K562 (cell line): ENCODE measurements around the gene TRPC4AP. TPM values are rescaled to one million over a fixed set of nuclear protein-coding genes. Genes with fewer than 3 reads are reported as not detected.
A peak's percentile ranks its signal among the peaks of the same experiment; 100 is the strongest.

ENCODE experiments used
- ATAC-seq: fragments of 200-7000 bp; cut with Tn5 transposase; 3 replicates; pipeline ENCODE4 v1.9.1; 2020; ENCODE audit warnings: moderate library complexity
- BruUV-seq: library from RNA; stranded (reverse); fragments of 400-500 nt; replicated peaks from 2 replicates; lab custom pipeline; 2021; lab: Mats Ljungman, UMichigan
- CTCF ChIA-PET: fragments of 300-600 bp; formaldehyde crosslinking; extraction: SDS; loops from one replicate; lab custom pipeline; 2021; ENCODE audit warnings: low intra/inter-chr PET ratio; lab: Yijun Ruan, JAX
- POLR2A ChIA-PET: fragments of 300-600, 350-650 bp; sonication (Branson Sonifier 250); formaldehyde crosslinking; extraction: SDS; loops from one replicate; lab custom pipeline; 2021; ENCODE audit warnings: antibody characterized with exemption, inconsistent platforms; lab: Yijun Ruan, JAX
- DNase-seq, 4 experiments: peaks; one replicate each; pipeline versions ENCODE4 v3.0.0 to v3.0.0-alpha.2; 2011 to 2018; ENCODE audit warnings: low spot score in 3 of 4, mixed read lengths in 3 of 4; ENCODE audit errors: extremely low read depth in 1 of 4
- FAIRE-seq: peaks from 2 replicates; lab custom pipeline; 2011; peaks lifted over from hg19 to GRCh38; lab: Jason Lieb, UNC
- H2AFZ ChIP-seq: 2 replicates; pipeline ENCODE4 v1.6.0; 2011; ENCODE audit warnings: low read depth, low read length, control low read depth, inconsistent platforms
- H3K27ac ChIP-seq: fragments of 200-600 bp; 3 replicates; pipeline ENCODE4 v1.8.0; 2011; ENCODE audit warnings: low read depth, mild to moderate bottlenecking, control low read depth, inconsistent platforms, low read length, moderate library complexity, mixed read lengths; ENCODE audit errors: extremely low read depth
- H3K27me3 ChIP-seq, 2 experiments: fragments of 300-600 bp in 1 of 2; 2 replicates in 1 of 2; 3 replicates in 1 of 2; pipeline versions ENCODE4 v1.6.0 to v1.8.0; 2011; ENCODE audit warnings: inconsistent platforms in 2 of 2, low read length in 2 of 2, mild to moderate bottlenecking in 1 of 2, mixed read lengths in 1 of 2, moderate library complexity in 1 of 2; ENCODE audit not compliant: control insufficient read depth in 2 of 2, insufficient read depth in 2 of 2
- H3K36me3 ChIP-seq: fragments of 300-600 bp; 3 replicates; pipeline ENCODE4 v1.8.0; 2011; ENCODE audit warnings: mild to moderate bottlenecking, low read length, inconsistent platforms; ENCODE audit not compliant: control insufficient read depth, insufficient read depth
- H3K4me1 ChIP-seq, 2 experiments: fragments of 200-600 bp in 1 of 2; replicated peaks in 1 of 2; 2 replicates in 1 of 2; 3 replicates in 1 of 2; pipeline versions ENCODE4 v1.5.1 to v1.8.0; 2011; ENCODE audit warnings: inconsistent platforms in 2 of 2, low read length in 2 of 2, mild to moderate bottlenecking in 1 of 2, mixed read lengths in 1 of 2, moderate library complexity in 1 of 2; ENCODE audit not compliant: control insufficient read depth in 2 of 2, insufficient read depth in 2 of 2
- H3K4me2 ChIP-seq: 2 replicates; pipeline ENCODE4 v1.6.1; 2011; ENCODE audit warnings: low read length, control low read depth, inconsistent platforms, mixed read lengths; ENCODE audit not compliant: insufficient read depth
- H3K4me3 ChIP-seq: fragments of 200-600 bp; sonication (generic), shearing (Covaris generic); 2 replicates; pipeline ENCODE4 v1.5.1; 2016; ENCODE audit warnings: control low read depth, inconsistent platforms
- H3K79me2 ChIP-seq: fragments of 200-600 bp; 3 replicates; pipeline ENCODE4 v1.8.0; 2011; ENCODE audit warnings: low read length, inconsistent platforms; ENCODE audit not compliant: control insufficient read depth, insufficient read depth
- H3K9ac ChIP-seq, 2 experiments: 2 replicates each; pipeline versions ENCODE4 v1.6.0 to v1.6.1; 2011; ENCODE audit warnings: low read depth in 2 of 2, low read length in 2 of 2, control low read depth in 1 of 2, inconsistent platforms in 1 of 2, mild to moderate bottlenecking in 1 of 2, mixed read lengths in 1 of 2; ENCODE audit not compliant: insufficient read depth in 1 of 2
- H3K9me1 ChIP-seq: one replicate; pipeline ENCODE4 v1.6.0; 2011; ENCODE audit warnings: inconsistent platforms, mild to moderate bottlenecking, low read length, moderate library complexity; ENCODE audit not compliant: control insufficient read depth, insufficient read depth
- H3K9me3 ChIP-seq: replicated peaks from 2 replicates; pipeline ENCODE4 v1.5.1; 2011; ENCODE audit warnings: low read depth, low read length, inconsistent platforms; ENCODE audit not compliant: control insufficient read depth, insufficient read depth
- H4K20me1 ChIP-seq: replicated peaks from 2 replicates; pipeline ENCODE4 v1.6.1; 2011; ENCODE audit warnings: low read length, inconsistent platforms, mixed read lengths; ENCODE audit not compliant: control insufficient read depth, insufficient read depth
- MCM2 ChIP-seq: fragments of 450-650 bp; IDR thresholded peaks from 2 replicates; pipeline ENCODE4 v1.6.1; 2017; ENCODE audit warnings: low read depth, mild to moderate bottlenecking
- MIER1 ChIP-seq: fragments of 450-650 bp; IDR thresholded peaks from 2 replicates; pipeline ENCODE4 v1.6.1; 2016; ENCODE audit warnings: antibody characterized with exemption, mild to moderate bottlenecking, low read depth
- MYNN ChIP-seq, 2 experiments: sonication (generic); formaldehyde crosslinking in 1 of 2; IDR thresholded peaks; 2 replicates each; pipeline versions ENCODE4 v1.5.0 to v1.6.1; 2016 to 2020; ENCODE audit warnings: antibody characterized with exemption in 1 of 2, missing genetic modification reagents in 1 of 2
- POLR2H ChIP-seq: IDR thresholded peaks from 2 replicates; pipeline ENCODE4 v1.6.1; 2016; ENCODE audit warnings: missing genetic modification characterization, low read depth, mild to moderate bottlenecking, control low read depth, missing compliant biosample characterization, moderate library complexity
- ZNF12 ChIP-seq: sonication (generic); formaldehyde crosslinking; IDR thresholded peaks from 2 replicates; pipeline ENCODE4 v1.4.0; 2020; ENCODE audit warnings: mild to moderate bottlenecking, missing genetic modification reagents
- ZNF347 ChIP-seq: fragments of 450-650 bp; formaldehyde crosslinking; IDR thresholded peaks from 2 replicates; pipeline ENCODE4 v1.4.0; 2020; ENCODE audit warnings: low read depth, mild to moderate bottlenecking, moderate library complexity
- ZNF740 ChIP-seq, 3 experiments: fragments of 200-800 bp in 1 of 3; sonication (Bioruptor generic) in 1 of 3; sonication (generic) in 1 of 3; formaldehyde crosslinking in 1 of 3; IDR thresholded peaks; 2 replicates each; pipeline versions ENCODE4 v1.6.1 to v1.8.0; 2016 to 2022; ENCODE audit warnings: mild to moderate bottlenecking in 2 of 3, missing compliant biosample characterization in 2 of 3, missing genetic modification characterization in 2 of 3, missing genetic modification reagents in 1 of 3
- WGBS: fragments of 100-300 bp; shearing (Covaris generic); methylation state at CpG from one replicate; pipeline ENCODE4 v1.1.6; 2016; ENCODE audit warnings: low coverage, mixed read lengths; ENCODE audit not compliant: insufficient coverage; ENCODE audit errors: missing lambda C conversion rate; 5-methylcytosine and 5-hydroxymethylcytosine counted together
- in situ Hi-C: fragments of 300-500 bp; cut with MboI; formaldehyde crosslinking; loops from 4 replicates; pipeline ENCODE4 v1.15.0; 2018; ENCODE audit warnings: inconsistent platforms, mixed read lengths
- intact Hi-C: fragments of 100-400 bp; cut with micrococcal nuclease; formaldehyde crosslinking; loops from 2 replicates; pipeline ENCODE4 v1.14.2; 2022
- polyA plus RNA-seq, 8 experiments: library from polyadenylated mRNA; depleted of rRNA in 4 of 8; stranded (reverse) in 5 of 8; unstranded in 3 of 8; fragments of >200 nt; fragmentation: Nextera tagmentation in 2 of 8; fragmentation: Illumina TruSeq in 1 of 8; extraction: Ambion mirVana in 2 of 8; extraction: Trizol in 1 of 8; gene quantifications; 2 replicates each; pipeline versions ENCODE4 v1.2.1 to v1.2.3, GENCODE V29; 2011 to 2014; ENCODE audit warnings: inconsistent platforms in 1 of 8, missing spikeins in 1 of 8
- total RNA-seq, 7 experiments: library from RNA; depleted of rRNA in 6 of 7; stranded (reverse); fragments of >200 nt in 6 of 7; fragmentation: Illumina TruSeq in 2 of 7; extraction: Trizol in 2 of 7; gene quantifications; 2 replicates each; pipeline versions ENCODE4 v1.2.1 to v1.2.3, GENCODE V29; 2011 to 2021; ENCODE audit warnings: low replicate concordance in 1 of 7

Gene TRPC4AP
- total and polyA plus RNA-seq, 9 of the 15 experiments (the other 6 are each of a cell fraction or from before 2014, with no cell fraction given) = 2.3 to 70.3 (median 33.3) TPM

GRCh38 chr20:34988191-34988540 is 104.4 kb downstream of the TRPC4AP start (continued):
- TF ChIP-seq MYNN (IDR thresholded peaks at IDR 0.05) = 0 out of 2 replicates have a peak, but pooled peaks have one; percentile 19
- TF ChIP-seq MYNN (CRISPR knock-in tag; IDR thresholded peaks at IDR 0.05) = no peak

DNA sequence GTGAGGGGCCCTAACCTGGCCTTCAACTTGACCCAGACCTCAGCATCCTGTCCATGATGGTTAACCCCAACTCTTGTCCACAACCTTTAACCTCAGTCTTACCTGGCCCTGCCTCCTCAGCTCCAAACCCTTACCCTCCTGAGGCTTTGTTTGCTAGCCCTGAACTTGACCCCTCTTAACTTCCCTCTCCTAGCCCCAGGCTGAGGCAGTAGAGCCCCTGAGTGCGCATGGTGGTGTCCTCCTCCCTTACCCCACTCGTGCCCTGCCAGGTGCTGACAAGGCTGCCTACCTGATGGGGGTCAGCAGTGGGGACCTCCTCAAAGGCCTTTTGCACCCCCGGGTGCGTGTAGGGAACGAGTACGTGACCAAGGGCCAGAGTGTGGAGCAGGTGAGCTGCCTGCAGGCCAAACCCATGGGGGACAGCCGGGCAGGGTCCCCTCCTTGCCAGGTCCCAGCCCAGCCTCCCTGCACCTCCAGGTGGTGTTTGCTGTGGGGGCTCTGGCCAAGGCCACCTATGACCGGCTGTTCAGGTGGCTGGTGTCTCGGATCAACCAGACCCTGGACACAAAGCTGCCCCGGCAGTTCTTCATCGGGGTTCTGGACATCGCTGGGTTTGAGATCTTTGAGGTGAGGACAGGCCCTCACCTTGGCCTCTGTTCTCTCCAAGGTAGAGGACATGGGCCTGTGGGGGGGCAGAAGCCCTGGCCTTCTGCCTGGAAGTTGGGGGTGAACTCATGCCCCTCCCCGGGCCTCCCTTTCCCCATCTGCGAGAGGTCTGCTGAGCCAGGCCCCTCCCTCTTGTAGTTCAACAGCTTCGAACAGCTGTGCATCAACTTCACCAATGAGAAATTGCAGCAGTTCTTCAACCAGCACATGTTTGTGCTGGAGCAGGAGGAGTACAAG is 105.1 kb downstream of the TRPC4AP start:
- no peaks in the 10 kb centered on the region; the same call in 2 of the 3 replicates for H3K36me3 ChIP-seq
- intact Hi-C loops = no loop called here

More for the DNA sequence above, 105.1 kb downstream of the TRPC4AP start:
- peaks cover 4% of the 10 kb centered on the region; the same call in 1 of the 2 replicates for H4K20me1 ChIP-seq
- FAIRE-seq (no peak), DNase-seq (no peak), ATAC-seq (no peak)
- no peaks in the 10 kb centered on the region for H3K79me2 ChIP-seq
- peak overlapping the region in 1 of 2 experiments; percentile 43; a peak in 2 of 4 replicates for H3K9ac ChIP-seq
- peaks cover 0 to 42% of the 10 kb centered on the region in 2 experiments; a peak in 3 of 5 replicates for H3K4me1 ChIP-seq
- no peaks in the 10 kb centered on the region for H3K9me3 ChIP-seq
- BruUV-seq = no TSS peak
- in situ Hi-C loops = no loop called here
- no peak overlapping the region for H2AFZ ChIP-seq
- H3K27me3 ChIP-seq = no peaks in the 10 kb centered on the region
- H3K9me1 ChIP-seq = no peaks in the 10 kb centered on the region
- CTCF ChIA-PET = no interaction called here
- H3K4me3 ChIP-seq = no peak overlapping the region
- no peak overlapping the region for H3K27ac ChIP-seq
- WGBS = 56% methylated on average over 13 of the region's 15 CpGs
- TF ChIP-seq POLR2H (tag) = peak; percentile 41; the same call in 1 of the 2 replicates
- TF ChIP-seq ZNF740 (CRISPR knock-in tag; IDR thresholded peaks at IDR 0.05) = peak; percentile 14; the same call in 1 of the 2 replicates
- TF ChIP-seq ZNF740 (tag; IDR thresholded peaks at IDR 0.05) = no peak
- no peak for TF ChIP-seq ZNF12 (CRISPR knock-in tag)
- no peak for TF ChIP-seq MCM2
- no peak for TF ChIP-seq ZNF347 (CRISPR knock-in tag)
- no peak for TF ChIP-seq MIER1
- TF ChIP-seq, all 486 proteins: peak for 2
- H3K4me2 ChIP-seq = no peak overlapping the region
- POLR2A ChIA-PET = interaction anchor here (0.6 to 1.4 kb wide), 4 partner anchors 14 to 822 kb away, joined by 3 to 5 read pairs (median 4); no protein-coding TSS in a partner anchor
